Heart left ventricle (tissue), 16 donors: ENCODE data around the gene KCNQ1OT1. TPM values are rescaled to one million over a fixed set of nuclear protein-coding genes. Genes with fewer than 3 reads are reported as not detected.

ENCODE experiments used
- ATAC-seq, 4 donors: fragments of 200-7000 bp; cut with Tn5 transposase; one replicate each; pipeline ENCODE4 v1.9.1; 2020 to 2022; ENCODE audit warnings: moderate library complexity in 4 of 4, mild to moderate bottlenecking in 3 of 4, moderate number of reproducible peaks in 1 of 4
- DNase-seq, 5 donors: peaks; one replicate each; pipeline ENCODE4 v3.0.0-alpha.2; 2020
- H3K27ac ChIP-seq, 12 donors: fragments of 200-600 bp; sonication (generic) in 4 of 12; one replicate each; pipeline versions ENCODE4 v1.5.0 to v1.8.0; 2016 to 2022; ENCODE audit warnings: mild to moderate bottlenecking in 2 of 12
- H3K27me3 ChIP-seq, 9 donors: fragments of 200-600 bp; sonication (generic) in 2 of 9; one replicate each; pipeline versions ENCODE4 v1.5.1 to v1.8.0; 2016 to 2022; ENCODE audit warnings: mild to moderate bottlenecking in 3 of 9
- H3K36me3 ChIP-seq, 9 donors: fragments of 200-600 bp; sonication (generic) in 2 of 9; one replicate each; pipeline versions ENCODE4 v1.5.0 to v1.8.0; 2018 to 2022; ENCODE audit warnings: mild to moderate bottlenecking in 2 of 9
- H3K4me1 ChIP-seq, 12 donors: fragments of 200-600 bp; sonication (generic) in 4 of 12; one replicate each; pipeline versions ENCODE4 v1.5.0 to v1.8.0; 2016 to 2022; ENCODE audit warnings: mild to moderate bottlenecking in 3 of 12
- H3K4me3 ChIP-seq, 12 donors: fragments of 200-600 bp; sonication (generic) in 4 of 12; one replicate each; pipeline versions ENCODE4 v1.5.0 to v1.8.0; 2017 to 2022; ENCODE audit warnings: mild to moderate bottlenecking in 9 of 12, moderate library complexity in 4 of 12
- H3K9me3 ChIP-seq, 12 donors: fragments of 200-600 bp; sonication (generic) in 4 of 12; one replicate each; pipeline versions ENCODE4 v1.5.0 to v1.8.0; 2016 to 2022; ENCODE audit warnings: mild to moderate bottlenecking in 1 of 12
- CTCF ChIP-seq, 12 donors: fragments of 200-600 bp; sonication (generic) in 4 of 12; IDR thresholded peaks; one replicate each; pipeline versions ENCODE4 v1.5.0 to v1.8.0; 2018 to 2022; ENCODE audit warnings: antibody characterized with exemption in 12 of 12, mild to moderate bottlenecking in 5 of 12
- POLR2A ChIP-seq, 2 donors: fragments of 450-650 bp; IDR thresholded peaks; one replicate each; pipeline ENCODE4 v1.6.1; 2017; ENCODE audit warnings: antibody characterized with exemption in 2 of 2, mild to moderate bottlenecking in 2 of 2, moderate library complexity in 2 of 2
- WGBS, 4 donors: extraction: QIAGEN DNeasy Blood & Tissue Kit in 2 of 4; methylation state at CpG; one replicate each; pipeline versions ENCODE4 v1.1.5 to v1.1.7; 2013 to 2018; 5-methylcytosine and 5-hydroxymethylcytosine counted together
- intact Hi-C, 10 donors: fragments of 100-400 bp; cut with DNase I; formaldehyde crosslinking; loops; one replicate each; pipeline versions ENCODE4 v1.11.1 to v1.14.2; 2022
- polyA plus RNA-seq, 2 donors: library from polyadenylated mRNA; stranded (reverse); fragments of 200-250 nt; gene quantifications; one replicate each; pipeline ENCODE4 v1.2.3, GENCODE V29; 2013
- total RNA-seq, 9 donors: library from RNA; depleted of rRNA in 2 of 9; stranded (reverse); fragments of >200 nt in 2 of 9; fragmentation: NEBNext Ultra II Directional in 3 of 9; extraction: Animal tissue kit (Norgen Biotek cat#: 25700) in 3 of 9; gene quantifications; one replicate each; pipeline versions ENCODE4 v1.1.0 to v1.2.4, GENCODE V29; 2016 to 2023
- donor health status: ischemic (EF 13 %, LVEDD 7.1; RV severe dilation, severe dysfunction).
- donor health status: healthy with polysubstance abuse.
- donor health status: DM: no; HTN: yes; CAD: no.
- donor health status: DM: no; HTN: no; CAD: no.
- donor health status: ischemic (EF 25% LVEDD 6.9; RV normal size, moderate dysfunction).
- donor health status: ischemic (EF 25% LVEDD 5.7; RV mildly dilated, moderate dysfunction).
- donor health status: healthy.
- donor health status: DM: yes; HTN: yes; CAD: no.
- donor health status: ischemic (EF 35%, LVEDD 5.7; RV mildly dilated, moderate dysfunction).
- donor health status: nonischemic (EF 11% LVEDD 7.7; RV severe dilation, severe dysfunction).
- donor health status: DM: yes; HTN: yes; CAD: no.
- donor health status: PGD.
- donor health status: ischemic (EF 29% LVEDD 5.4; RV normal size, mild dysfunction).
- donor health status: nonischemic (EF 23%, LVEDD 6.1; RV moderate dilation, normal function).

The KCNQ1OT1 gene
- total and polyA plus RNA-seq, 11 donors, result 0.14 to 0.93 (median 0.40) TPM

GRCh38 chr11:2717561-2718325, 17.9 kb upstream of the KCNQ1OT1 start:
- DNase-seq (peak in 1 of 5 donors; percentile 42), ATAC-seq (no peak)
- H3K9me3 ChIP-seq, result no peaks in the 10 kb centered on the region

GRCh38 chr11:2716376-2717095, 16.7 kb upstream of the KCNQ1OT1 start:
- peak in 3 of 4 donors; percentile 23 to 36 (median 25) for ATAC-seq
- WGBS, 4 donors, result 57 to 88% (median 77%) methylated on average over 8 to 14 of the region's 14 CpGs

More at GRCh38 chr11:2717561-2718325, 17.9 kb upstream of the KCNQ1OT1 start:
- intact Hi-C loops, result no loop called here
- no peaks in the 10 kb centered on the region for H3K36me3 ChIP-seq
- no peak for TF ChIP-seq CTCF (IDR thresholded peaks at IDR 0.05)
- TF ChIP-seq POLR2A (IDR thresholded peaks at IDR 0.05), result no peak
- no peaks in the 10 kb centered on the region for H3K27me3 ChIP-seq
- H3K27ac ChIP-seq, result no peak overlapping the region
- no peak overlapping the region for H3K4me3 ChIP-seq
- peaks cover 0 to 10% (median 0%) of the 10 kb centered on the region in 12 donors for H3K4me1 ChIP-seq
- 91 to 92% (median 92%) methylated on average over 22 of the region's 22 CpGs for WGBS, 4 donors

GRCh38 chr11:2715716-2716350, 16.0 kb upstream of the KCNQ1OT1 start:
- ATAC-seq, result peak in 1 of 4 donors; percentile 8
- Histone ChIP-seq H3K9me3 (peaks cover 0 to under 1% (median 0%) of the 10 kb centered on the region in 12 donors), H3K4me1 (peaks cover 0 to 10% (median 0%) of the 10 kb centered on the region in 12 donors), H3K27ac (no peak overlapping the region), H3K27me3 (no peaks in the 10 kb centered on the region), H3K4me3 (no peak overlapping the region), H3K36me3 (no peaks in the 10 kb centered on the region)
- no peak for TF ChIP-seq CTCF (IDR thresholded peaks at IDR 0.05)
- TF ChIP-seq POLR2A (IDR thresholded peaks at IDR 0.05), result no peak
- intact Hi-C loops, result no loop called here
- DNase-seq, result peak in 1 of 5 donors; percentile 37
- 91 to 96% (median 94%) methylated on average over 13 to 15 of the region's 15 CpGs for WGBS, 4 donors

More at GRCh38 chr11:2716376-2717095, 16.7 kb upstream of the KCNQ1OT1 start:
- DNase-seq, result peak in 1 of 5 donors; percentile 59
- Histone ChIP-seq H3K27me3 (no peaks in the 10 kb centered on the region), H3K9me3 (no peaks in the 10 kb centered on the region), H3K4me1 (peaks cover 0 to 10% (median 0%) of the 10 kb centered on the region in 12 donors), H3K36me3 (no peaks in the 10 kb centered on the region), H3K27ac (no peak overlapping the region), H3K4me3 (no peak overlapping the region)
- intact Hi-C loops, result no loop called here
- no peak for TF ChIP-seq CTCF (IDR thresholded peaks at IDR 0.05)
- no peak for TF ChIP-seq POLR2A (IDR thresholded peaks at IDR 0.05)
